Smooth muscle cell (in vitro differentiated cells): Measurements from ENCODE around the gene PTK7. TPM values are rescaled to one million over a fixed set of nuclear protein-coding genes. Genes with fewer than 3 reads are reported as not detected.

Experiments used
- DNase-seq: peaks from one replicate; lab custom pipeline; 2025; ENCODE audit not compliant: unreplicated experiment; lab: John Stamatoyannopoulos, UW
- H2AFZ ChIP-seq: fragments of 200-600 bp; sonication (generic); 2 replicates; pipeline ENCODE4 v1.6.0; 2016; ENCODE audit warnings: antibody characterized with exemption, low read depth, mild to moderate bottlenecking
- H3F3A ChIP-seq: fragments of 200-600 bp; sonication (generic); 2 replicates; pipeline ENCODE4 v1.6.0; 2017; ENCODE audit warnings: antibody characterized with exemption, low read depth
- H3K27ac ChIP-seq: fragments of 200-600 bp; sonication (generic); 2 replicates; pipeline ENCODE4 v1.5.1; 2016; ENCODE audit warnings: low read depth, mild to moderate bottlenecking
- H3K27me3 ChIP-seq: fragments of 200-600 bp; sonication (generic); 2 replicates; pipeline ENCODE4 v1.6.1; 2016; ENCODE audit warnings: low read depth, mild to moderate bottlenecking
- H3K36me3 ChIP-seq: fragments of 200-600 bp; sonication (generic); 2 replicates; pipeline ENCODE4 v1.5.1; 2016; ENCODE audit warnings: low read depth
- H3K4me1 ChIP-seq: fragments of 200-600 bp; sonication (generic); 2 replicates; pipeline ENCODE4 v1.5.1; 2016; ENCODE audit warnings: low read depth
- H3K4me2 ChIP-seq: fragments of 200-600 bp; sonication (generic); 2 replicates; pipeline ENCODE4 v1.6.0; 2016; ENCODE audit warnings: mild to moderate bottlenecking
- H3K4me3 ChIP-seq: fragments of 200-600 bp; sonication (generic); 2 replicates; pipeline ENCODE4 v1.5.1; 2016; ENCODE audit warnings: mild to moderate bottlenecking
- H3K79me2 ChIP-seq: fragments of 200-600 bp; sonication (generic); 2 replicates; pipeline ENCODE4 v1.6.0; 2016; ENCODE audit warnings: low read depth, mild to moderate bottlenecking
- H3K9ac ChIP-seq: fragments of 200-600 bp; sonication (generic); 2 replicates; pipeline ENCODE4 v1.6.0; 2016; ENCODE audit warnings: low read depth
- H3K9me3 ChIP-seq: fragments of 200-600 bp; sonication (generic); replicated peaks from 2 replicates; pipeline ENCODE4 v1.5.1; 2016; ENCODE audit warnings: low read depth
- H4K20me1 ChIP-seq: fragments of 200-600 bp; sonication (generic); 2 replicates; pipeline ENCODE4 v1.6.0; 2016; ENCODE audit warnings: low read depth
- WGBS: methylation state at CpG from one replicate; pipeline ENCODE4 v1.1.7; 2016; ENCODE audit warnings: low lambda C conversion rate; 5-methylcytosine and 5-hydroxymethylcytosine counted together
- polyA plus RNA-seq: library from polyadenylated mRNA; unstranded; fragments of >200 nt; fragmentation: Nextera tagmentation; extraction: Ambion mirVana; gene quantifications from 2 replicates; pipeline ENCODE4 v1.2.1, GENCODE V29; 2016
- total RNA-seq: library from RNA; depleted of rRNA; stranded (reverse); fragments of >200 nt; gene quantifications from 2 replicates; pipeline ENCODE4 v1.2.3, GENCODE V29; 2014
- TF ChIP-seq, protein P1 (sequence below): fragments of 200-600 bp; sonication (generic); IDR thresholded peaks from 2 replicates; pipeline ENCODE4 v1.5.1; 2017; ENCODE audit warnings: borderline replicate concordance, mild to moderate bottlenecking, antibody characterized with exemption; ENCODE audit not compliant: insufficient read depth, poor library complexity, severe bottlenecking

PTK7 gene
- total and polyA plus RNA-seq, 2 experiments from 2014 or later = 376 to 598 TPM

- H3K9ac ChIP-seq = no peak overlapping the region
- TF ChIP-seq, protein P1, sequence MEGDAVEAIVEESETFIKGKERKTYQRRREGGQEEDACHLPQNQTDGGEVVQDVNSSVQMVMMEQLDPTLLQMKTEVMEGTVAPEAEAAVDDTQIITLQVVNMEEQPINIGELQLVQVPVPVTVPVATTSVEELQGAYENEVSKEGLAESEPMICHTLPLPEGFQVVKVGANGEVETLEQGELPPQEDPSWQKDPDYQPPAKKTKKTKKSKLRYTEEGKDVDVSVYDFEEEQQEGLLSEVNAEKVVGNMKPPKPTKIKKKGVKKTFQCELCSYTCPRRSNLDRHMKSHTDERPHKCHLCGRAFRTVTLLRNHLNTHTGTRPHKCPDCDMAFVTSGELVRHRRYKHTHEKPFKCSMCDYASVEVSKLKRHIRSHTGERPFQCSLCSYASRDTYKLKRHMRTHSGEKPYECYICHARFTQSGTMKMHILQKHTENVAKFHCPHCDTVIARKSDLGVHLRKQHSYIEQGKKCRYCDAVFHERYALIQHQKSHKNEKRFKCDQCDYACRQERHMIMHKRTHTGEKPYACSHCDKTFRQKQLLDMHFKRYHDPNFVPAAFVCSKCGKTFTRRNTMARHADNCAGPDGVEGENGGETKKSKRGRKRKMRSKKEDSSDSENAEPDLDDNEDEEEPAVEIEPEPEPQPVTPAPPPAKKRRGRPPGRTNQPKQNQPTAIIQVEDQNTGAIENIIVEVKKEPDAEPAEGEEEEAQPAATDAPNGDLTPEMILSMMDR = no peak
- H3K4me3 ChIP-seq = no peak overlapping the region
These were observed 73.2 kb downstream of the PTK7 start for GRCh38 chr6:43149265-43149664.

GRCh38 chr6:43150051-43150751 lies 74.1 kb downstream of the PTK7 start:
- peak overlapping the region; percentile 37 for H3K27ac ChIP-seq
- H3K9ac ChIP-seq = no peak overlapping the region
- H3K27me3 ChIP-seq = no peaks in the 10 kb centered on the region
- peaks cover 19% of the 10 kb centered on the region for H4K20me1 ChIP-seq
- no peak overlapping the region for H3K4me3 ChIP-seq
- TF ChIP-seq, protein P1 = no peak
- H3K9me3 ChIP-seq = no peaks in the 10 kb centered on the region
- no peak overlapping the region for H3K4me2 ChIP-seq
- H3K79me2 ChIP-seq = peaks cover 12% of the 10 kb centered on the region
- 97% methylated on average over 7 of the region's 7 CpGs for WGBS
- no peak for DNase-seq
- H3K4me1 ChIP-seq = no peaks in the 10 kb centered on the region
- H3F3A ChIP-seq = peaks cover 22% of the 10 kb centered on the region
- peaks cover 6% of the 10 kb centered on the region for H3K36me3 ChIP-seq
- H2AFZ ChIP-seq = no peak overlapping the region

More at GRCh38 chr6:43149265-43149664, 73.2 kb downstream of the PTK7 start:
- H2AFZ ChIP-seq = no peak overlapping the region
- H3F3A ChIP-seq = peaks cover 25% of the 10 kb centered on the region
- WGBS = 87% methylated on average over 1 of the region's 1 CpG
- H3K79me2 ChIP-seq = peaks cover 18% of the 10 kb centered on the region
- H4K20me1 ChIP-seq = peaks cover 12% of the 10 kb centered on the region
- H3K27ac ChIP-seq = peak overlapping the region; percentile 37
- no peaks in the 10 kb centered on the region for H3K27me3 ChIP-seq
- H3K4me1 ChIP-seq = no peaks in the 10 kb centered on the region
- no peak for DNase-seq
- no peaks in the 10 kb centered on the region for H3K9me3 ChIP-seq
- peaks cover 6% of the 10 kb centered on the region for H3K36me3 ChIP-seq
- no peak overlapping the region for H3K4me2 ChIP-seq

DNA sequence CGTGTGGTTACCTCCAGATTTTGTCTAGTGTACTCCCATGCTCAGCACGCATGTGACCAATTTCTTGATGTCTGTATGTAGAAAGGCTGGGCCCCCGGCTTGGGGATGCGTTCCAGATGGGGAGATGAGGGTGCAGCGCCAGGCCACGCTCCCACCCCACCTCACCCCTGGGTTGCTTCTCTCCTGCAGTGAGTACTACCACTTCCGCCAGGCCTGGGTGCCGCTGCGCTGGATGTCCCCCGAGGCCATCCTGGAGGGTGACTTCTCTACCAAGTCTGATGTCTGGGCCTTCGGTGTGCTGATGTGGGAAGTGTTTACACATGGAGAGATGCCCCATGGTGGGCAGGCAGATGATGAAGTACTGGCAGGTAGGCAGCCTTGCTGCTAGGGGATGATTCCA lies 83.5 kb downstream of the PTK7 start:
- no peak for DNase-seq
- H3K4me1 ChIP-seq = no peaks in the 10 kb centered on the region
- H3K79me2 ChIP-seq = peaks cover 6% of the 10 kb centered on the region
- no peak overlapping the region for H2AFZ ChIP-seq
- no peaks in the 10 kb centered on the region for H3K27me3 ChIP-seq
- TF ChIP-seq, protein P1 = no peak
- H3K4me3 ChIP-seq = no peak overlapping the region
- peaks cover 6% of the 10 kb centered on the region for H3K36me3 ChIP-seq
- H3K4me2 ChIP-seq = no peak overlapping the region
- H3K9me3 ChIP-seq = no peaks in the 10 kb centered on the region
- no peak overlapping the region for H3K9ac ChIP-seq
- no peak overlapping the region for H3K27ac ChIP-seq
- 98% methylated on average over 11 of the region's 11 CpGs for WGBS
- peaks cover 21% of the 10 kb centered on the region for H4K20me1 ChIP-seq
- peaks cover 7% of the 10 kb centered on the region for H3F3A ChIP-seq

DNA sequence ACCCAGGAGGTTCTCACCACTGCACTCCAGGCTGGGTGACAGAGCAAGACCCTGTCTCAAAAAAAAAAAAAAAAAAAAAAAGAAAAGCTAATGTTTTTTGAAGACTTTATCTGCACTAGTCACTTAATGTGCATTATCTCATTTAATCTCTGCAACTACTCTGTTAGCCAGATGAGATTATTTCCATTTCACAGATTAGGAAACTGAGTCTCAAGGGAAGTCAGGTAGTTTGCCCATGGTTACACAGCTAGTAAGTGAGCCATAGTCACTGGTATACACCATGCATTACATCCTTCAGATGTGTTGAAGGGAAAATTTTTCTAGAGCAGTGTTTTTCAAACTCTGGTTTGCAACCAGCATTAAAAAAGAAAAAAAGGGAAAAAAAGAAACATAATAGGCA lies 87.8 kb downstream of the PTK7 start:
- Histone ChIP-seq H3K36me3 (peaks cover 6% of the 10 kb centered on the region), H2AFZ (no peak overlapping the region), H3K9me3 (no peaks in the 10 kb centered on the region), H3K27me3 (no peaks in the 10 kb centered on the region), H3K4me2 (no peak overlapping the region), H3K9ac (no peak overlapping the region), H3F3A (peaks cover 30% of the 10 kb centered on the region), H3K27ac (no peak overlapping the region), H3K79me2 (no peaks in the 10 kb centered on the region), H4K20me1 (peaks cover 14% of the 10 kb centered on the region), H3K4me3 (no peak overlapping the region), H3K4me1 (no peaks in the 10 kb centered on the region)
- no peak for DNase-seq
- TF ChIP-seq, protein P1 = no peak
